ENCODE data around the gene ALDOB.
A peak's percentile ranks its signal among the peaks of the same experiment; 100 is the strongest.

Gene ALDOB

GRCh38 chr9:101460965-101461364 is 25.4 kb upstream of the ALDOB start:
- H4K8ac ChIP-seq (ENCODE audit: low read depth, low read length) = no peak overlapping the region
- no peak overlapping the region for H3K18ac ChIP-seq (ENCODE audit: low read length)
- no peaks in the 10 kb centered on the region for H3K79me1 ChIP-seq (ENCODE audit: low read depth, low read length)
- no peak overlapping the region for H2BK15ac ChIP-seq (ENCODE audit: low read length)
- H3K36me3 ChIP-seq (replicated peaks in 1 of 2; ENCODE audit: control insufficient read depth in 2 of 2, insufficient read depth in 2 of 2, low read length in 2 of 2) = no peaks in the 10 kb centered on the region
- H4K91ac ChIP-seq (ENCODE audit: low read depth, low read length, poor library complexity) = no peak overlapping the region
- H3K9me3 ChIP-seq (replicated peaks in 1 of 2; ENCODE audit: control insufficient read depth in 2 of 2, insufficient read depth in 1 of 2, low read depth in 1 of 2, low read length in 2 of 2) = no peaks in the 10 kb centered on the region
- no peak overlapping the region for H3K14ac ChIP-seq (ENCODE audit: low read length)
- H3K4me1 ChIP-seq (ENCODE audit: control insufficient read depth in 2 of 2, insufficient read depth in 1 of 2, low read depth in 1 of 2, low read length in 2 of 2) = peaks cover 0 to 6% of the 10 kb centered on the region in 2 donors
- no peak for DNase-seq (ENCODE audit: low spot score)
- no peak overlapping the region for H2AK5ac ChIP-seq (ENCODE audit: low read depth, low read length)
- H3K27ac ChIP-seq (replicated peaks; ENCODE audit: low read length) = no peak overlapping the region
- no peak overlapping the region for H2AFZ ChIP-seq (ENCODE audit: low read length)
- no peak overlapping the region for H2BK120ac ChIP-seq (ENCODE audit: low read depth, low read length)
- H3K27me3 ChIP-seq (ENCODE audit: control insufficient read depth in 3 of 3, insufficient read depth in 3 of 3, low read depth in 1 of 3, low read length in 3 of 3) = no peaks in the 10 kb centered on the region
- no peak overlapping the region for H2BK12ac ChIP-seq (ENCODE audit: low read length)
- no peak overlapping the region for H3K23ac ChIP-seq (ENCODE audit: low read depth, low read length, poor library complexity)
- H2BK5ac ChIP-seq (ENCODE audit: low read length) = no peak overlapping the region
- no peak overlapping the region for H3K9ac ChIP-seq (ENCODE audit: low read depth, low read length, poor library complexity)
- no peak overlapping the region for H3K4me3 ChIP-seq (ENCODE audit: low read length in 2 of 2)
- no CpG with 5 or more reads among the region's 4 CpGs for WGBS, 2 donors (ENCODE audit: extremely low coverage in 2 of 2, insufficient read length in 2 of 2, insufficient replicate concordance in 1 of 2)
- H3K4ac ChIP-seq (ENCODE audit: low read length) = no peak overlapping the region
- no peak overlapping the region for H3K4me2 ChIP-seq (ENCODE audit: insufficient read depth, low read length, poor library complexity, severe bottlenecking)

DNA sequence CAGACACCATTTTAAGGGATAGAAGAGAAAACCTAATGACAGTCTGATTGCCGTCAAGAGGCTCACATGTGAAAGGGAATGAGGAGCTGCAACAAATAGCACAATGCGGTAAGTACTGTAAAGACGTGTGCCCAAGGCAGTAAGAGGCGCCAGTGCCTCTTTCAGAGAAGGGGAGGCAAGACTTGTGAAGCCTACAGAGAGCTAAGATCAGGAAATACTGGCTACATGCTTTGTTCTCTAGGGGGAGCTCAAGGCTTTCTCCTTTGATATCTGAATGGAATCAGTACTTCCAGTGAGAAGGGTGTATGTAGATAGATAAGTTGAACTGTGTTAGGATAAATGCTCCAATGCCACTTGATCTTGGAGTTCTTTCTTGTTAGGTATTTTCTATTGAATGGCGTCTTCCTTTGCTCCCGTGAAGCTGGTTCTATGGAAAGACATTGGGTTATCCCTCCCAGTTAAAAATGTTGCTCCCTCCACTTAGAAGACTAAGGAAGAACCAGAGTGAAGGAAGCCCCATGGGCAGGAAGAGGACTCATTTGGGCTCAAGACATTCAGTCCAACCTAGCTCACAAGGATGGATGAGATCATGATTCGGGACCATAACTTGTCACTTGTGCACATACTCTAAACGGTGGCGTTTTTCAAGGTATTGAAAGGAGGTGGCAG is 23.5 kb upstream of the ALDOB start:
- Histone ChIP-seq H2BK120ac (ENCODE audit: low read depth, low read length) (no peak overlapping the region), H3K18ac (ENCODE audit: low read length) (no peak overlapping the region), H3K79me1 (ENCODE audit: low read depth, low read length) (no peaks in the 10 kb centered on the region), H4K91ac (ENCODE audit: low read depth, low read length, poor library complexity) (no peak overlapping the region), H2BK15ac (ENCODE audit: low read length) (no peak overlapping the region), H3K9ac (ENCODE audit: low read depth, low read length, poor library complexity) (no peak overlapping the region), H3K4me3 (ENCODE audit: low read length in 2 of 2) (no peak overlapping the region), H3K4me1 (ENCODE audit: control insufficient read depth in 2 of 2, insufficient read depth in 1 of 2, low read depth in 1 of 2, low read length in 2 of 2) (peaks cover 0 to 6% of the 10 kb centered on the region in 2 donors), H2AFZ (ENCODE audit: low read length) (no peak overlapping the region), H3K36me3 (replicated peaks in 1 of 2; ENCODE audit: control insufficient read depth in 2 of 2, insufficient read depth in 2 of 2, low read length in 2 of 2) (no peaks in the 10 kb centered on the region), H3K23ac (ENCODE audit: low read depth, low read length, poor library complexity) (no peak overlapping the region), H2BK5ac (ENCODE audit: low read length) (no peak overlapping the region), H3K9me3 (replicated peaks in 1 of 2; ENCODE audit: control insufficient read depth in 2 of 2, insufficient read depth in 1 of 2, low read depth in 1 of 2, low read length in 2 of 2) (no peaks in the 10 kb centered on the region), H3K4ac (ENCODE audit: low read length) (no peak overlapping the region), H4K8ac (ENCODE audit: low read depth, low read length) (no peak overlapping the region), H3K27me3 (ENCODE audit: control insufficient read depth in 3 of 3, insufficient read depth in 3 of 3, low read depth in 1 of 3, low read length in 3 of 3) (no peaks in the 10 kb centered on the region), H2BK12ac (ENCODE audit: low read length) (no peak overlapping the region), H3K14ac (ENCODE audit: low read length) (no peak overlapping the region), H3K27ac (replicated peaks; ENCODE audit: low read length) (no peak overlapping the region), H3K4me2 (ENCODE audit: insufficient read depth, low read length, poor library complexity, severe bottlenecking) (no peak overlapping the region), H2AK5ac (ENCODE audit: low read depth, low read length) (no peak overlapping the region)
- DNase-seq (ENCODE audit: low spot score) = peak; percentile 38
- WGBS, 2 donors (ENCODE audit: extremely low coverage in 2 of 2, insufficient read length in 2 of 2, insufficient replicate concordance in 1 of 2) = no CpG with 5 or more reads among the region's 9 CpGs

DNA sequence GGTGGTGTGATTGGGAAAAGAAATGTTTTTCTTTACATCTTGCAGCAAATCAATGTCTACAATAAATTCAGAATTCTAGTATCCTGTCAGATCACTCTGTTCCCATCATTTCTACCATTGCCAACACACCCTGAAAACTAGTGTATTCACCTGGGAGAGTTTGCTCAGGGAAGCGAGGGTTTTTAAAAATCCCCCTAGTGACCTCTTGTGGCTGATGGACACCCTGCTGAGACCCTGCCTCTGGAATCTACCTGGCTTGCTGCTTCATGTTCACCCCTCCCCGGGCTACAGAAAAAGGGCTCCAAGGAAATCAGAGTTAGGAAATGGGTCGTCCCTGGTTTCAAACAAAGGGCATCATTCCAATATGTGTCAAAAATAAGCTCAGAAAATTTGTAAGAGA is 21.4 kb upstream of the ALDOB start:
- H2AFZ ChIP-seq (ENCODE audit: low read length) = no peak overlapping the region

DNA sequence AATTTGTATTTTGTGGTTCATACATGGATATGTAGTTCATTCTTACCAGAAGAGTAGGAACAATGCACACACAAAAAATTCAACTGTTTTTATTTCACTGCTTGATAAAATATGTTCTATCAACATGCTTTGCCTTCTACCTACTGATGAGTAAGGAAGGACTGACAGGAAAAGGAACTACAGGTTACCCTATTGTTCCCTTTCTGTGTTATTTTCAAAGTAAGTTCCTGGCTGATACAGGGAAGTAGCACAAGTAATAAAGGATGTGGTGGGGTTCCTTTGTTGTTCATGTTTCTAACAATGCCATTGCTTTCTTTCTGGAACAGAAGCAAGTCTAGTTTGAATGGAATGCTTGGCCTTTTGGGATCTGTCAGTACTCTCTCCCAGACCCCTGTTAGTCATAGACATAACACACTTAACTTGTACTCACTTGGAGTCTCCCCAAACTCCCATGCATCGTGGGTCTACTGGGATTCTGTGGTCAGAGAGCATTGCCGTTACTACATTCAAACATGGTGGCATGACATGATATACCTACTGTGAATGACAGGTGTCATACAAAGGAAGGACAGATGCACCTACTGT is 20.2 kb upstream of the ALDOB start:
- Histone ChIP-seq H3K27ac (replicated peaks; ENCODE audit: low read length) (no peak overlapping the region), H2BK120ac (ENCODE audit: low read depth, low read length) (no peak overlapping the region), H3K27me3 (ENCODE audit: control insufficient read depth in 3 of 3, insufficient read depth in 3 of 3, low read depth in 1 of 3, low read length in 3 of 3) (no peaks in the 10 kb centered on the region), H3K36me3 (replicated peaks in 1 of 2; ENCODE audit: control insufficient read depth in 2 of 2, insufficient read depth in 2 of 2, low read length in 2 of 2) (no peaks in the 10 kb centered on the region), H3K4ac (ENCODE audit: low read length) (no peak overlapping the region), H2AFZ (ENCODE audit: low read length) (no peak overlapping the region), H3K4me2 (ENCODE audit: insufficient read depth, low read length, poor library complexity, severe bottlenecking) (no peak overlapping the region), H3K9ac (ENCODE audit: low read depth, low read length, poor library complexity) (no peak overlapping the region), H4K91ac (ENCODE audit: low read depth, low read length, poor library complexity) (no peak overlapping the region), H3K18ac (ENCODE audit: low read length) (no peak overlapping the region), H3K23ac (ENCODE audit: low read depth, low read length, poor library complexity) (no peak overlapping the region), H4K8ac (ENCODE audit: low read depth, low read length) (no peak overlapping the region), H2BK5ac (ENCODE audit: low read length) (no peak overlapping the region), H3K4me1 (ENCODE audit: control insufficient read depth in 2 of 2, insufficient read depth in 1 of 2, low read depth in 1 of 2, low read length in 2 of 2) (no peaks in the 10 kb centered on the region), H3K14ac (ENCODE audit: low read length) (no peak overlapping the region), H3K79me1 (ENCODE audit: low read depth, low read length) (no peaks in the 10 kb centered on the region), H3K9me3 (replicated peaks in 1 of 2; ENCODE audit: control insufficient read depth in 2 of 2, insufficient read depth in 1 of 2, low read depth in 1 of 2, low read length in 2 of 2) (no peaks in the 10 kb centered on the region), H3K4me3 (ENCODE audit: low read length in 2 of 2) (no peak overlapping the region), H2BK12ac (ENCODE audit: low read length) (no peak overlapping the region), H2AK5ac (ENCODE audit: low read depth, low read length) (no peak overlapping the region), H2BK15ac (ENCODE audit: low read length) (no peak overlapping the region)
- no CpG with 5 or more reads among the region's 2 CpGs for WGBS, 2 donors (ENCODE audit: extremely low coverage in 2 of 2, insufficient read length in 2 of 2, insufficient replicate concordance in 1 of 2)
- no peak for DNase-seq (ENCODE audit: low spot score)

More for the DNA sequence above, 21.4 kb upstream of the ALDOB start:
- Histone ChIP-seq H3K4me2 (ENCODE audit: insufficient read depth, low read length, poor library complexity, severe bottlenecking) (no peak overlapping the region), H2AK5ac (ENCODE audit: low read depth, low read length) (no peak overlapping the region), H3K18ac (ENCODE audit: low read length) (no peak overlapping the region), H3K4me3 (ENCODE audit: low read length in 2 of 2) (no peak overlapping the region), H3K9me3 (replicated peaks in 1 of 2; ENCODE audit: control insufficient read depth in 2 of 2, insufficient read depth in 1 of 2, low read depth in 1 of 2, low read length in 2 of 2) (no peaks in the 10 kb centered on the region), H2BK12ac (ENCODE audit: low read length) (no peak overlapping the region), H3K27ac (replicated peaks; ENCODE audit: low read length) (no peak overlapping the region), H3K9ac (ENCODE audit: low read depth, low read length, poor library complexity) (no peak overlapping the region), H2BK5ac (ENCODE audit: low read length) (no peak overlapping the region), H3K23ac (ENCODE audit: low read depth, low read length, poor library complexity) (no peak overlapping the region), H3K27me3 (ENCODE audit: control insufficient read depth in 3 of 3, insufficient read depth in 3 of 3, low read depth in 1 of 3, low read length in 3 of 3) (no peaks in the 10 kb centered on the region), H3K4ac (ENCODE audit: low read length) (no peak overlapping the region), H3K36me3 (replicated peaks in 1 of 2; ENCODE audit: control insufficient read depth in 2 of 2, insufficient read depth in 2 of 2, low read length in 2 of 2) (no peaks in the 10 kb centered on the region), H4K8ac (ENCODE audit: low read depth, low read length) (no peak overlapping the region), H4K91ac (ENCODE audit: low read depth, low read length, poor library complexity) (no peak overlapping the region), H3K4me1 (ENCODE audit: control insufficient read depth in 2 of 2, insufficient read depth in 1 of 2, low read depth in 1 of 2, low read length in 2 of 2) (no peaks in the 10 kb centered on the region), H3K14ac (ENCODE audit: low read length) (no peak overlapping the region), H3K79me1 (ENCODE audit: low read depth, low read length) (no peaks in the 10 kb centered on the region), H2BK15ac (ENCODE audit: low read length) (no peak overlapping the region), H2BK120ac (ENCODE audit: low read depth, low read length) (no peak overlapping the region)
- no CpG with 5 or more reads among the region's 3 CpGs for WGBS, 2 donors (ENCODE audit: extremely low coverage in 2 of 2, insufficient read length in 2 of 2, insufficient replicate concordance in 1 of 2)
- no peak for DNase-seq (ENCODE audit: low spot score)
